ENCODE measurements around the gene TXNRD2.
A peak's percentile ranks its signal among the peaks of the same experiment; 100 is the strongest.

Gene TXNRD2

GRCh38 chr22:19958083-19959042 is 16.7 kb upstream of the TXNRD2 start:
- no peak for DNase-seq (ENCODE audit: low read depth)
- peak overlapping the region; percentile 28 for H3K4me3 ChIP-seq (ENCODE audit: low read depth, low read length)
- TF ChIP-seq CTCF (IDR thresholded peaks at IDR 0.05; ENCODE audit: low read depth, low read length, missing control alignments), result no peak
- in situ Hi-C loops (cut with HindIII; ENCODE audit: low sequenced_read_pairs), result no loop called here

- no peak for TF ChIP-seq CTCF (IDR thresholded peaks at IDR 0.05; ENCODE audit: low read depth, low read length, missing control alignments)
- DNase-seq (ENCODE audit: low read depth), result no peak
- no peak overlapping the region for H3K4me3 ChIP-seq (ENCODE audit: low read depth, low read length)
- in situ Hi-C loops (cut with HindIII; ENCODE audit: low sequenced_read_pairs), result no loop called here
Measured at GRCh38 chr22:19957445-19957844, 15.8 kb upstream of the TXNRD2 start.

- TF ChIP-seq CTCF (IDR thresholded peaks at IDR 0.05; ENCODE audit: low read depth, low read length, missing control alignments), result no peak
- H3K4me3 ChIP-seq (ENCODE audit: low read depth, low read length), result no peak overlapping the region
- in situ Hi-C loops (cut with HindIII; ENCODE audit: low sequenced_read_pairs), result no loop called here
- DNase-seq (ENCODE audit: low read depth), result no peak
Measured at GRCh38 chr22:19955241-19956128, 13.9 kb upstream of the TXNRD2 start.

- no peak for DNase-seq (ENCODE audit: low read depth)
- in situ Hi-C loops (cut with HindIII; ENCODE audit: low sequenced_read_pairs), result no loop called here
- H3K4me3 ChIP-seq (ENCODE audit: low read depth, low read length), result no peak overlapping the region
- TF ChIP-seq CTCF (IDR thresholded peaks at IDR 0.05; ENCODE audit: low read depth, low read length, missing control alignments), result no peak
Measured at GRCh38 chr22:19951346-19951745, 9.7 kb upstream of the TXNRD2 start.

GRCh38 chr22:19948057-19948760 is 6.6 kb upstream of the TXNRD2 start:
- no peak for DNase-seq (ENCODE audit: low read depth)
- in situ Hi-C loops (cut with HindIII; ENCODE audit: low sequenced_read_pairs), result no loop called here
- no peak overlapping the region for H3K4me3 ChIP-seq (ENCODE audit: low read depth, low read length)
- TF ChIP-seq CTCF (IDR thresholded peaks at IDR 0.05; ENCODE audit: low read depth, low read length, missing control alignments), result no peak
